Measurements from ENCODE around the gene RALY.

DNA sequence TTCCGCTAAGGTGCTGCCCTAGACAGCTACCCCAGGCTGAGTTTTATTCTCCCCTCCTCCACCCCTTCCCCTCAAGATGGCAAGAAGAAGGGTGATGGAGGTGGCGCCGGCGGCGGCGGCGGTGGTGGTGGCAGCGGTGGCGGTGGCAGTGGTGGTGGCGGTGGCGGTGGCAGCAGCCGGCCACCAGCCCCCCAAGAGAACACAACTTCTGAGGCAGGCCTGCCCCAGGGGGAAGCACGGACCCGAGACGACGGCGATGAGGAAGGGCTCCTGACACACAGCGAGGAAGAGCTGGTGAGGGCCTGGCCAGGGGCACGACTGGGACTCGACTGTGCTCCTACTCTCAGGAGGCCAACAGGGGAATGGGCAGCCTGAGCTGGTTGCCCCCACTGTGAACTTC is 83.2 kb downstream of the RALY start:
- no peak for TF ChIP-seq POLR2A (IDR thresholded peaks at IDR 0.05)
- TF ChIP-seq CTCF (IDR thresholded peaks at IDR 0.05), result no peak
- no peak for TF ChIP-seq EP300 (IDR thresholded peaks at IDR 0.05)
- no peak for TF ChIP-seq POLR2AphosphoS5 (IDR thresholded peaks at IDR 0.05)

All from upper lobe of left lung (tissue), 4 donors.